HepG2 (cell line): ENCODE results near the gene PPM1F. TPM values are rescaled to one million over a fixed set of nuclear protein-coding genes. Genes with fewer than 3 reads are reported as not detected.

Experiments used
- ATAC-seq: fragments of 200-7000 bp; cut with Tn5 transposase; 3 replicates; pipeline ENCODE4 v1.9.1; 2020; ENCODE audit warnings: mild to moderate bottlenecking, moderate library complexity
- BruUV-seq: library from RNA; stranded (reverse); fragments of 400-500 nt; replicated peaks from 2 replicates; lab custom pipeline; 2021; lab: Mats Ljungman, UMichigan
- CTCF ChIA-PET: fragments of 300-600 bp; formaldehyde crosslinking; extraction: SDS; loops from one replicate; lab custom pipeline; 2021; ENCODE audit warnings: low total read pairs, inconsistent platforms, low intra/inter-chr PET ratio; lab: Yijun Ruan, JAX
- POLR2A ChIA-PET: fragments of 350-600 bp; sonication (Branson Sonifier 250); formaldehyde crosslinking; loops from one replicate; lab custom pipeline; 2020; ENCODE audit warnings: antibody characterized with exemption, inconsistent platforms; lab: Yijun Ruan, JAX
- DNase-seq: peaks from one replicate; pipeline ENCODE4 v3.0.0-alpha.2; 2015; ENCODE audit warnings: low spot score
- FAIRE-seq: peaks from 3 replicates; lab custom pipeline; 2011; peaks lifted over from hg19 to GRCh38; lab: Jason Lieb, UNC
- H2AFZ ChIP-seq: one replicate; pipeline ENCODE4 v1.6.1; 2011; ENCODE audit warnings: low read length, inconsistent platforms
- H3K27ac ChIP-seq: fragments of 300-600 bp; 3 replicates; pipeline ENCODE4 v1.8.0; 2011; ENCODE audit warnings: mixed run types, mild to moderate bottlenecking, mixed read lengths, low read length, inconsistent platforms; ENCODE audit not compliant: insufficient read depth; ENCODE audit errors: extremely low read length
- H3K27me3 ChIP-seq, 2 experiments: fragments of 200-600 bp in 1 of 2; 2 replicates in 1 of 2; 3 replicates in 1 of 2; pipeline versions ENCODE4 v1.6.0 to v1.8.0; 2011; ENCODE audit warnings: low read length in 2 of 2, mild to moderate bottlenecking in 2 of 2, moderate library complexity in 2 of 2, inconsistent platforms in 1 of 2; ENCODE audit not compliant: insufficient read depth in 2 of 2, control insufficient read depth in 1 of 2
- H3K36me3 ChIP-seq, 2 experiments: fragments of 200-600 bp in 1 of 2; replicated peaks in 1 of 2; 2 replicates in 1 of 2; 3 replicates in 1 of 2; pipeline versions ENCODE4 v1.5.1 to v1.8.0; 2011; ENCODE audit warnings: low read length in 2 of 2, inconsistent platforms in 1 of 2; ENCODE audit not compliant: insufficient read depth in 2 of 2, control insufficient read depth in 1 of 2
- H3K4me1 ChIP-seq: 2 replicates; pipeline ENCODE4 v1.5.1; 2012; ENCODE audit warnings: low read length, inconsistent platforms; ENCODE audit not compliant: insufficient read depth
- H3K4me2 ChIP-seq: 2 replicates; pipeline ENCODE4 v1.6.0; 2011; ENCODE audit warnings: low read depth, low read length, inconsistent platforms
- H3K4me3 ChIP-seq, 3 experiments: fragments of 200-600 bp in 1 of 3; sonication (generic), shearing (Covaris generic) in 1 of 3; replicated peaks in 1 of 3; 2 replicates each; pipeline ENCODE4 v1.5.1; 2011 to 2016; ENCODE audit warnings: low read length in 3 of 3, inconsistent platforms in 2 of 3, low read depth in 2 of 3, mild to moderate bottlenecking in 2 of 3, control low read depth in 1 of 3, mixed read lengths in 1 of 3; ENCODE audit not compliant: insufficient read depth in 1 of 3
- H3K79me2 ChIP-seq: one replicate; pipeline ENCODE4 v1.6.1; 2011; ENCODE audit warnings: low read length, inconsistent platforms; ENCODE audit not compliant: insufficient read depth
- H3K9ac ChIP-seq: 2 replicates; pipeline ENCODE4 v1.6.0; 2011; ENCODE audit warnings: mild to moderate bottlenecking, low read depth, low read length, inconsistent platforms; ENCODE audit not compliant: insufficient read depth
- H3K9me3 ChIP-seq: 2 replicates; pipeline ENCODE4 v1.5.1; 2012; ENCODE audit warnings: mild to moderate bottlenecking, low read length
- H4K20me1 ChIP-seq: 2 replicates; pipeline ENCODE4 v1.6.0; 2011; ENCODE audit warnings: inconsistent platforms, mild to moderate bottlenecking, low read length, moderate library complexity; ENCODE audit not compliant: insufficient read depth
- ARNT2 ChIP-seq: sonication (generic); formaldehyde crosslinking; IDR thresholded peaks from 2 replicates; pipeline ENCODE4 v1.8.0; 2022; ENCODE audit warnings: mild to moderate bottlenecking, low read depth, missing genetic modification reagents, moderate library complexity
- ATF5 ChIP-seq: sonication (generic); formaldehyde crosslinking; IDR thresholded peaks from 2 replicates; pipeline ENCODE4 v1.4.0; 2020; ENCODE audit warnings: mild to moderate bottlenecking, low read depth, missing genetic modification reagents
- FOXO1 ChIP-seq: sonication (generic); formaldehyde crosslinking; IDR thresholded peaks from 2 replicates; pipeline ENCODE4 v1.4.0; 2020; ENCODE audit warnings: missing genetic modification reagents
- HNF4G ChIP-seq, 2 experiments: sonication (generic) in 1 of 2; formaldehyde crosslinking in 1 of 2; IDR thresholded peaks; 2 replicates each; pipeline versions ENCODE4 v1.4.0 to v1.6.1; 2011 to 2020; ENCODE audit warnings: borderline replicate concordance in 2 of 2, low read depth in 2 of 2, mild to moderate bottlenecking in 2 of 2, low read length in 1 of 2, missing genetic modification reagents in 1 of 2, moderate library complexity in 1 of 2
- JUND ChIP-seq: sonication (generic); formaldehyde crosslinking; IDR thresholded peaks from 2 replicates; pipeline ENCODE4 v1.8.0; 2022; ENCODE audit warnings: mild to moderate bottlenecking, missing genetic modification reagents
- KIAA2018 ChIP-seq: sonication (generic); formaldehyde crosslinking; IDR thresholded peaks from 2 replicates; pipeline ENCODE4 v1.5.0; 2020; ENCODE audit warnings: mild to moderate bottlenecking, missing genetic modification reagents, borderline replicate concordance
- MAX ChIP-seq: IDR thresholded peaks from 2 replicates; pipeline ENCODE4 v1.6.1; 2012; ENCODE audit warnings: inconsistent platforms
- MTERF4 ChIP-seq: sonication (generic); formaldehyde crosslinking; IDR thresholded peaks from 2 replicates; pipeline ENCODE4 v1.8.0; 2023; ENCODE audit warnings: mild to moderate bottlenecking, missing genetic modification reagents
- MYC ChIP-seq: sonication (generic); formaldehyde crosslinking; IDR thresholded peaks from 2 replicates; pipeline ENCODE4 v1.9.0; 2021; ENCODE audit warnings: missing genetic modification reagents, borderline replicate concordance
- NBN ChIP-seq: fragments of 450-650 bp; conservative IDR thresholded peaks from 2 replicates; pipeline ENCODE4 v1.6.1; 2017
- NR2F2 ChIP-seq: IDR thresholded peaks from 2 replicates; pipeline ENCODE4 v1.6.1; 2012; ENCODE audit warnings: low read depth, inconsistent platforms, borderline replicate concordance
- SATB2 ChIP-seq: sonication (generic); formaldehyde crosslinking; IDR thresholded peaks from 2 replicates; pipeline ENCODE4 v1.5.0; 2020; ENCODE audit warnings: missing genetic modification reagents
- SMAD3 ChIP-seq: sonication (generic); formaldehyde crosslinking; IDR thresholded peaks from 2 replicates; pipeline ENCODE4 v1.4.0; 2020; ENCODE audit warnings: missing genetic modification reagents
- ZFYVE20 ChIP-seq: sonication (generic); formaldehyde crosslinking; IDR thresholded peaks from 2 replicates; pipeline ENCODE4 v1.8.0; 2023; ENCODE audit warnings: low read depth, mild to moderate bottlenecking, moderate library complexity, missing genetic modification reagents, borderline replicate concordance
- ZNF790 ChIP-seq: sonication (generic); formaldehyde crosslinking; IDR thresholded peaks from 2 replicates; pipeline ENCODE4 v1.8.0; 2022; ENCODE audit warnings: missing genetic modification reagents, mild to moderate bottlenecking, borderline replicate concordance
- ZNF816 ChIP-seq: sonication (generic); formaldehyde crosslinking; IDR thresholded peaks from 2 replicates; pipeline ENCODE4 v1.8.0; 2022; ENCODE audit warnings: missing genetic modification reagents, mild to moderate bottlenecking, borderline replicate concordance
- WGBS: methylation state at CpG from one replicate; pipeline ENCODE4 v1.1.6; 2017; ENCODE audit warnings: low lambda C conversion rate; 5-methylcytosine and 5-hydroxymethylcytosine counted together
- in situ Hi-C: cut with HindIII; loops from 2 replicates; pipeline ENCODE4 v1.10.0; 2017; ENCODE audit warnings: low pct_unique_long_range_greater_than_20kb; ENCODE audit not compliant: extremely low pct_ligation_motif_present
- intact Hi-C: fragments of 100-400 bp; cut with micrococcal nuclease; formaldehyde crosslinking; loops from one replicate; pipeline ENCODE4 v1.10.0; 2022; ENCODE audit not compliant: unreplicated experiment
- polyA plus RNA-seq, 8 experiments: library from polyadenylated mRNA; depleted of rRNA in 3 of 8; stranded (reverse) in 7 of 8; unstranded in 1 of 8; fragments of >200 nt; fragmentation: Illumina TruSeq in 4 of 8; extraction: Trizol in 4 of 8; gene quantifications; 2 replicates each; pipeline versions ENCODE4 v1.2.1 to v1.2.3, GENCODE V29; 2011 to 2016; ENCODE audit warnings: low read depth in 4 of 8, missing spikeins in 1 of 8, mixed read lengths in 1 of 8; ENCODE audit not compliant: insufficient read depth in 1 of 8
- total RNA-seq, 5 experiments: library from RNA; depleted of rRNA; stranded (reverse); fragments of >200 nt; fragmentation: Illumina TruSeq; extraction: Trizol; gene quantifications; 2 replicates each; pipeline ENCODE4 v1.2.3, GENCODE V29; 2016; ENCODE audit warnings: low read depth in 1 of 5

The PPM1F gene
- total and polyA plus RNA-seq, 2 of the 13 experiments (the other 11 are each of a cell fraction or from before 2014, with no cell fraction given): 11.0 to 19.6 TPM

GRCh38 chr22:21991774-21992173 is 39.1 kb upstream of the PPM1F start:
- H3K27ac ChIP-seq: no peak overlapping the region
- H3K4me3 ChIP-seq: no peak overlapping the region
- H3K9me3 ChIP-seq: no peaks in the 10 kb centered on the region
- DNase-seq (no peak), ATAC-seq (no peak), FAIRE-seq (no peak)
- no peak overlapping the region for H3K9ac ChIP-seq
- BruUV-seq: no TSS peak
- WGBS: 60% methylated on average over 4 of the region's 5 CpGs
- ChIA-PET CTCF (no interaction called here), POLR2A (no interaction called here)
- H2AFZ ChIP-seq: no peak overlapping the region
- peaks cover 15% of the 10 kb centered on the region for H3K4me1 ChIP-seq
- H3K79me2 ChIP-seq: no peaks in the 10 kb centered on the region
- peaks cover 0 to 33% of the 10 kb centered on the region in 2 experiments; a peak in 3 of 5 replicates for H3K27me3 ChIP-seq
- no peaks in the 10 kb centered on the region for H3K36me3 ChIP-seq
- intact Hi-C loops (no loop called here), in situ Hi-C loops (no loop called here)
- no peak overlapping the region for H3K4me2 ChIP-seq
- no peaks in the 10 kb centered on the region for H4K20me1 ChIP-seq
- TF ChIP-seq ZNF816 (no peak), MAX (no peak), SMAD3 (no peak), KIAA2018 (CRISPR knock-in tag) (no peak), ZNF790 (no peak), MTERF4 (CRISPR knock-in tag) (no peak), SATB2 (CRISPR knock-in tag) (no peak), ARNT2 (CRISPR knock-in tag) (no peak), ZFYVE20 (no peak), FOXO1 (CRISPR knock-in tag) (no peak), HNF4G (IDR thresholded peaks at IDR 0.05; ENCODE audit: borderline replicate concordance, low read depth, low read length) (no peak), HNF4G (CRISPR knock-in tag; IDR thresholded peaks at IDR 0.05; ENCODE audit: borderline replicate concordance, low read depth) (no peak), JUND (CRISPR knock-in tag) (no peak), ATF5 (CRISPR knock-in tag) (no peak), NBN (no peak), MYC (no peak), NR2F2 (no peak)
